NCI-H2196 (cell line): ENCODE measurements around the gene IDH3B.

Experiments
- DNase-seq: peaks from one replicate; lab custom pipeline; 2025; ENCODE audit not compliant: unreplicated experiment; lab: John Stamatoyannopoulos, UW

Gene IDH3B

GRCh38 chr20:2658414-2659354, 5.3 kb downstream of the IDH3B start:
- no peak for DNase-seq

GRCh38 chr20:2657674-2658073, 6.3 kb downstream of the IDH3B start:
- DNase-seq = no peak

GRCh38 chr20:2657241-2657640, 6.8 kb downstream of the IDH3B start:
- no peak for DNase-seq

- no peak for DNase-seq
Observed at GRCh38 chr20:2656471-2657117, 7.4 kb downstream of the IDH3B start.

GRCh38 chr20:2655331-2656116, 8.5 kb downstream of the IDH3B start:
- DNase-seq = no peak

GRCh38 chr20:2654831-2655230, 9.2 kb downstream of the IDH3B start:
- DNase-seq = no peak

GRCh38 chr20:2654384-2654822, 9.6 kb downstream of the IDH3B start:
- no peak for DNase-seq

GRCh38 chr20:2653556-2654383, 10.2 kb downstream of the IDH3B start:
- DNase-seq = no peak

- DNase-seq = peak; percentile 50
Observed at GRCh38 chr20:2652724-2653555, 11.1 kb downstream of the IDH3B start.

GRCh38 chr20:2651772-2652723, 12.0 kb downstream of the IDH3B start, which contains the start of gene NOP56:
Gene NOP56, plus strand, starts transcription at chr20:2652632. Its CDS starts 29 bp downstream, at chr20:2652661.
- peak; percentile 91 for DNase-seq

- DNase-seq = no peak
Observed at GRCh38 chr20:2643708-2644107, 20.3 kb downstream of the IDH3B start.

GRCh38 chr20:2640899-2641298, 23.1 kb downstream of the IDH3B start:
- DNase-seq = no peak

GRCh38 chr20:2640260-2640659, 23.8 kb downstream of the IDH3B start:
- no peak for DNase-seq

GRCh38 chr20:2637246-2637645, 26.8 kb downstream of the IDH3B start:
- no peak for DNase-seq

- DNase-seq = no peak
Observed at GRCh38 chr20:2633381-2633780, 30.6 kb downstream of the IDH3B start.

- DNase-seq = no peak
Observed at GRCh38 chr20:2631228-2631627, 32.8 kb downstream of the IDH3B start.

- no peak for DNase-seq
Observed at GRCh38 chr20:2626853-2627541, 37.0 kb downstream of the IDH3B start.

- DNase-seq = no peak
Observed at GRCh38 chr20:2625062-2625461, 39.0 kb downstream of the IDH3B start.
